H9 (cell line): Measurements from ENCODE around the gene CFAP119. TPM values are rescaled to one million over a fixed set of nuclear protein-coding genes. Genes with fewer than 3 reads are reported as not detected.

ENCODE experiments used
- DNase-seq: peaks from one replicate; pipeline ENCODE4 v3.0.0-alpha.2; 2017
- H2AFZ ChIP-seq: one replicate; pipeline ENCODE4 v1.6.1; 2013; ENCODE audit warnings: mild to moderate bottlenecking, low read length, control low read depth, moderate library complexity
- H2AK5ac ChIP-seq: 2 replicates; pipeline ENCODE4 v1.6.1; 2013; ENCODE audit warnings: low read length, control low read depth, mixed read lengths; ENCODE audit not compliant: insufficient read length
- H2BK120ac ChIP-seq: one replicate; pipeline ENCODE4 v1.6.1; 2013; ENCODE audit warnings: low read depth, mild to moderate bottlenecking, low read length, control low read depth, inconsistent platforms; ENCODE audit not compliant: poor library complexity, severe bottlenecking
- H2BK12ac ChIP-seq: 2 replicates; pipeline ENCODE4 v1.6.1; 2013; ENCODE audit warnings: low read length, control low read depth, mixed read lengths, low read depth; ENCODE audit not compliant: insufficient read length
- H2BK15ac ChIP-seq: 2 replicates; pipeline ENCODE4 v1.6.1; 2013; ENCODE audit warnings: low read depth, low read length, control low read depth
- H2BK20ac ChIP-seq: one replicate; pipeline ENCODE4 v1.6.1; 2013; ENCODE audit warnings: low read depth, mild to moderate bottlenecking, low read length, control low read depth, inconsistent platforms; ENCODE audit not compliant: poor library complexity, severe bottlenecking
- H2BK5ac ChIP-seq: 2 replicates; pipeline ENCODE4 v1.6.1; 2013; ENCODE audit warnings: low read length, control low read depth, mixed read lengths; ENCODE audit not compliant: insufficient read length
- H3K14ac ChIP-seq: 2 replicates; pipeline ENCODE4 v1.6.1; 2013; ENCODE audit warnings: low read length, control low read depth; ENCODE audit not compliant: insufficient read depth
- H3K18ac ChIP-seq: 2 replicates; pipeline ENCODE4 v1.6.1; 2013; ENCODE audit warnings: low read depth, mild to moderate bottlenecking, mixed read lengths, low read length, control low read depth; ENCODE audit not compliant: insufficient read length
- H3K23ac ChIP-seq: 2 replicates; pipeline ENCODE4 v1.6.1; 2013; ENCODE audit warnings: low read length, control low read depth, mixed read lengths, low read depth; ENCODE audit not compliant: insufficient read length
- H3K23me2 ChIP-seq: 2 replicates; pipeline ENCODE4 v1.6.1; 2013; ENCODE audit warnings: low read depth, mild to moderate bottlenecking, mixed read lengths, low read length, control low read depth; ENCODE audit not compliant: insufficient read length, poor library complexity, severe bottlenecking
- H3K27ac ChIP-seq: 2 replicates; pipeline ENCODE4 v1.5.1; 2013; ENCODE audit warnings: low read length, control low read depth, mixed read lengths, low read depth; ENCODE audit not compliant: insufficient read length
- H3K27me3 ChIP-seq: 2 replicates; pipeline ENCODE4 v1.6.1; 2013; ENCODE audit warnings: low read length, control low read depth, inconsistent platforms; ENCODE audit not compliant: insufficient read depth
- H3K4ac ChIP-seq: 2 replicates; pipeline ENCODE4 v1.6.1; 2013; ENCODE audit warnings: low read depth, mild to moderate bottlenecking, control low read depth, inconsistent platforms, low read length, moderate library complexity
- H3K4me1 ChIP-seq: 2 replicates; pipeline ENCODE4 v1.6.1; 2013; ENCODE audit warnings: low read length, control low read depth, inconsistent platforms; ENCODE audit not compliant: insufficient read depth
- H3K4me2 ChIP-seq: 2 replicates; pipeline ENCODE4 v1.6.1; 2013; ENCODE audit warnings: low read length, control low read depth, mixed read lengths; ENCODE audit not compliant: insufficient read length, insufficient read depth
- H3K56ac ChIP-seq: 2 replicates; pipeline ENCODE4 v1.6.1; 2013; ENCODE audit warnings: low read depth, mild to moderate bottlenecking, mixed read lengths, low read length, control low read depth; ENCODE audit not compliant: insufficient read length
- H3K79me1 ChIP-seq: 2 replicates; pipeline ENCODE4 v1.6.1; 2013; ENCODE audit warnings: low read depth, mild to moderate bottlenecking, moderate library complexity, low read length, control low read depth, inconsistent platforms; ENCODE audit not compliant: insufficient read depth, poor library complexity, severe bottlenecking
- H3K79me2 ChIP-seq: 2 replicates; pipeline ENCODE4 v1.6.1; 2013; ENCODE audit warnings: low read length, control low read depth, inconsistent platforms; ENCODE audit not compliant: insufficient read depth
- H3K9ac ChIP-seq: 2 replicates; pipeline ENCODE4 v1.6.1; 2013; ENCODE audit warnings: low read length, control low read depth, mixed read lengths; ENCODE audit not compliant: insufficient read length; ENCODE audit errors: extremely low read depth
- H3K9me3 ChIP-seq: one replicate; pipeline ENCODE4 v1.6.1; 2013; ENCODE audit warnings: low read depth, low read length, inconsistent platforms; ENCODE audit not compliant: control insufficient read depth
- H3T11ph ChIP-seq: one replicate; pipeline ENCODE4 v1.6.1; 2013; ENCODE audit warnings: mild to moderate bottlenecking, low read length, control low read depth, inconsistent platforms
- H4K20me1 ChIP-seq: one replicate; pipeline ENCODE4 v1.6.1; 2013; ENCODE audit not compliant: control insufficient read depth, insufficient read length, insufficient read depth
- H4K5ac ChIP-seq: 2 replicates; pipeline ENCODE4 v1.6.1; 2013; ENCODE audit warnings: low read depth, mild to moderate bottlenecking, mixed read lengths, low read length, control low read depth; ENCODE audit not compliant: insufficient read length
- H4K8ac ChIP-seq: replicated peaks from 2 replicates; pipeline ENCODE4 v1.6.1; 2013; ENCODE audit warnings: low read length, control low read depth, mixed read lengths, low read depth; ENCODE audit not compliant: insufficient read length
- H4K91ac ChIP-seq: 2 replicates; pipeline ENCODE4 v1.6.1; 2013; ENCODE audit warnings: low read depth, mild to moderate bottlenecking, moderate library complexity, mixed read lengths, low read length, control low read depth; ENCODE audit not compliant: insufficient read length
- H3K27ac Mint-ChIP-seq, 3 experiments: 2 replicates in 2 of 3; 3 replicates in 1 of 3; pipeline ENCODE4 v1.8.0; 2020 to 2021; ENCODE audit warnings: mixed read lengths in 3 of 3, mild to moderate bottlenecking in 1 of 3, moderate library complexity in 1 of 3
- H3K27me3 Mint-ChIP-seq: 2 replicates; pipeline ENCODE4 v1.8.0; 2021; ENCODE audit warnings: low read depth, mild to moderate bottlenecking, moderate library complexity, mixed read lengths
- H3K36me3 Mint-ChIP-seq, 3 experiments: 2 replicates in 2 of 3; 3 replicates in 1 of 3; pipeline ENCODE4 v1.8.0; 2020 to 2021; ENCODE audit warnings: low read depth in 3 of 3, mixed read lengths in 3 of 3; ENCODE audit not compliant: insufficient read depth in 1 of 3
- H3K4me1 Mint-ChIP-seq, 2 experiments: 2 replicates each; pipeline ENCODE4 v1.8.0; 2020; ENCODE audit warnings: mixed read lengths in 2 of 2
- H3K4me3 Mint-ChIP-seq, 2 experiments: 2 replicates in 1 of 2; 3 replicates in 1 of 2; pipeline ENCODE4 v1.8.0; 2020 to 2021; ENCODE audit warnings: mild to moderate bottlenecking in 2 of 2, mixed read lengths in 2 of 2, moderate library complexity in 1 of 2
- H3K9me3 Mint-ChIP-seq, 2 experiments: 2 replicates in 1 of 2; 3 replicates in 1 of 2; pipeline ENCODE4 v1.8.0; 2020; ENCODE audit warnings: mild to moderate bottlenecking in 2 of 2, mixed read lengths in 2 of 2, moderate library complexity in 1 of 2
- WGBS: extraction: QIAGEN DNeasy Blood & Tissue Kit; methylation state at CpG from one replicate; pipeline ENCODE4 v1.1.7; 2013; ENCODE audit warnings: missing lambda C conversion rate, low lambda C conversion rate, mixed read lengths; ENCODE audit not compliant: insufficient read length; ENCODE audit errors: extremely low coverage; 5-methylcytosine and 5-hydroxymethylcytosine counted together
- total RNA-seq: library from RNA; stranded (reverse); gene quantifications from 2 replicates; pipeline ENCODE4 v1.2.1, GENCODE V29; 2021
- TF ChIP-seq, protein P1 (sequence below): fragments of 200-600 bp; sonication (generic); conservative IDR thresholded peaks from 3 replicates; pipeline ENCODE4 v1.8.0; 2021; ENCODE audit warnings: antibody characterized with exemption, mild to moderate bottlenecking

The CFAP119 gene
- total RNA-seq, 1 experiment from 2014 or later, result 5.4 TPM

DNA sequence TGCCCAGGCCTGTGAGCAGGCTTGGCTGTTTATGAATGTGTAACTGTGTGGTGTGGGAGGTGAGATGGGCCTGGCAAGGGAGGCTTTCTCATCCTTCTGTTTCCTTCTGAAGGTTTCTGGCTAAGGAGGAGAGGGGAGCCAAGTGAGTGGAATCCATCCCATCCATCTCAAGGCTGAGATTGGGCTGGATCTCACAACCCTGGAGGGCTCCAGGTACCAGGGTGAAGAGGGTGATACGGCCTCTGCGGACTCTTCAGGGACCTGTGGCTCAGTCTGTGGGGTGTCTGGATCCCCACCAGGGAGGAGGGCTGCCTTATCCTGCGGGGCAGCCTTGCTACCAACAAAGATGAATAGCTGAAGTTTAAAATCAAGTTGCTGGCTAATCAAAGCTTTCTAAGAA lies 18.2 kb upstream of the CFAP119 start:
- Mint-ChIP-seq H3K27ac (no peak overlapping the region), H3K9me3 (no peaks in the 10 kb centered on the region), H3K4me3 (no peak overlapping the region), H3K36me3 (peaks cover 14 to 31% (median 26%) of the 10 kb centered on the region in 3 experiments; a peak in 6 of 7 replicates), H3K4me1 (peaks cover 18 to 24% of the 10 kb centered on the region in 2 experiments), H3K27me3 (peaks cover 3% of the 10 kb centered on the region; the same call in 1 of the 2 replicates)
- Histone ChIP-seq H4K91ac (no peak overlapping the region), H3K79me2 (0 out of 2 replicates have a peak, but pooled peaks cover 1% of the 10 kb centered on the region), H3K4me1 (no peaks in the 10 kb centered on the region), H4K5ac (no peak overlapping the region), H2BK5ac (no peak overlapping the region), H3K14ac (no peak overlapping the region), H3K23me2 (peaks cover 4% of the 10 kb centered on the region), H3K9me3 (no peaks in the 10 kb centered on the region), H2BK15ac (no peak overlapping the region), H3K27ac (no peak overlapping the region), H2AK5ac (no peak overlapping the region), H2BK12ac (no peak overlapping the region), H3K9ac (no peak overlapping the region), H3K4ac (no peak overlapping the region), H2BK120ac (no peak overlapping the region), H3K23ac (no peak overlapping the region), H3K79me1 (no peaks in the 10 kb centered on the region), H2BK20ac (no peak overlapping the region), H3K56ac (no peak overlapping the region), H3K18ac (no peak overlapping the region), H3K27me3 (no peaks in the 10 kb centered on the region), H4K8ac (no peak overlapping the region), H3K4me2 (no peak overlapping the region), H3T11ph (no peak overlapping the region), H2AFZ (no peak overlapping the region), H4K20me1 (peaks cover 3% of the 10 kb centered on the region)
- WGBS, result no CpG with 5 or more reads among the region's 3 CpGs
- no peak for DNase-seq
- TF ChIP-seq, protein P1, sequence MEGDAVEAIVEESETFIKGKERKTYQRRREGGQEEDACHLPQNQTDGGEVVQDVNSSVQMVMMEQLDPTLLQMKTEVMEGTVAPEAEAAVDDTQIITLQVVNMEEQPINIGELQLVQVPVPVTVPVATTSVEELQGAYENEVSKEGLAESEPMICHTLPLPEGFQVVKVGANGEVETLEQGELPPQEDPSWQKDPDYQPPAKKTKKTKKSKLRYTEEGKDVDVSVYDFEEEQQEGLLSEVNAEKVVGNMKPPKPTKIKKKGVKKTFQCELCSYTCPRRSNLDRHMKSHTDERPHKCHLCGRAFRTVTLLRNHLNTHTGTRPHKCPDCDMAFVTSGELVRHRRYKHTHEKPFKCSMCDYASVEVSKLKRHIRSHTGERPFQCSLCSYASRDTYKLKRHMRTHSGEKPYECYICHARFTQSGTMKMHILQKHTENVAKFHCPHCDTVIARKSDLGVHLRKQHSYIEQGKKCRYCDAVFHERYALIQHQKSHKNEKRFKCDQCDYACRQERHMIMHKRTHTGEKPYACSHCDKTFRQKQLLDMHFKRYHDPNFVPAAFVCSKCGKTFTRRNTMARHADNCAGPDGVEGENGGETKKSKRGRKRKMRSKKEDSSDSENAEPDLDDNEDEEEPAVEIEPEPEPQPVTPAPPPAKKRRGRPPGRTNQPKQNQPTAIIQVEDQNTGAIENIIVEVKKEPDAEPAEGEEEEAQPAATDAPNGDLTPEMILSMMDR, result no peak
